KBM-7 (cell line): ENCODE measurements around the gene AIF1.

Experiments used
- DNase-seq: peaks from one replicate; pipeline ENCODE4 v3.0.0-alpha.2; 2015
- in situ Hi-C: fragments of 300-500 bp; cut with MboI; formaldehyde crosslinking; loops from 2 replicates; pipeline ENCODE4 v1.14.3; 2020; ENCODE audit warnings: low sequenced_read_pairs, low pct_unique_long_range_greater_than_20kb, mixed read lengths

AIF1 gene

DNA sequence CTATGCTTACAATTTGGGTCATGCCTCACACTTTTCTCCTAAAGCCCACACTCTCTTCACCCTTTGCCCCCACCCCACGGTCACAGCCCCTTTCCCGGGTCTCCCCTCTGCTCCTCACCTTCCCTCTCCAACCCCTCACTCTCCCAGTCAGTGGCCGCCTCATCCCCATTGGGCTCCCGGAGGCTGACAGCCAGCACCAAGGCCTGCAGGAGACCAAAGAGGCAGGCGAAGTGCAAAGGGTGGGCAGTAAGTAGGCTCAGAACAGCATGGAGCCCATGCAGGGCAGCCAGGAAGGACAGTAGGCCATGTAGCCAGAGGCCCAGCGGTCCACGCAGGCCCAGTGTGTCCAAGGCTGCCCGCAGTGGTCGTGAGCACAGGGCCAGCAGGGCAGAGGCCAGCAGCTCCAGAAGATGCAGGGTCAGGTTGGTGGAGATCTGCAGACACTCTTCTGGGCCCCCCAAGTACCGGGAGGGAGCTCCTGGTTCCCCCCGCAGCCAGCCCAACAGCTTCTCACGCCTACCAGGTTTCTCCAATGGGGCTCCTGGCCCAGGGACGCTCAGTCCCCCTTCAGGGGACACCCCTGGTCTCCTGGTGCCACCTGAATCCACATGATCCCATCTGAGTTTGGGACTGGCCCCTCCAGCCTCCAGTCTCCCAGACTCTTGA is 44.1 kb downstream of the AIF1 start:
- no peak for DNase-seq
- in situ Hi-C loops = no loop called here

DNA sequence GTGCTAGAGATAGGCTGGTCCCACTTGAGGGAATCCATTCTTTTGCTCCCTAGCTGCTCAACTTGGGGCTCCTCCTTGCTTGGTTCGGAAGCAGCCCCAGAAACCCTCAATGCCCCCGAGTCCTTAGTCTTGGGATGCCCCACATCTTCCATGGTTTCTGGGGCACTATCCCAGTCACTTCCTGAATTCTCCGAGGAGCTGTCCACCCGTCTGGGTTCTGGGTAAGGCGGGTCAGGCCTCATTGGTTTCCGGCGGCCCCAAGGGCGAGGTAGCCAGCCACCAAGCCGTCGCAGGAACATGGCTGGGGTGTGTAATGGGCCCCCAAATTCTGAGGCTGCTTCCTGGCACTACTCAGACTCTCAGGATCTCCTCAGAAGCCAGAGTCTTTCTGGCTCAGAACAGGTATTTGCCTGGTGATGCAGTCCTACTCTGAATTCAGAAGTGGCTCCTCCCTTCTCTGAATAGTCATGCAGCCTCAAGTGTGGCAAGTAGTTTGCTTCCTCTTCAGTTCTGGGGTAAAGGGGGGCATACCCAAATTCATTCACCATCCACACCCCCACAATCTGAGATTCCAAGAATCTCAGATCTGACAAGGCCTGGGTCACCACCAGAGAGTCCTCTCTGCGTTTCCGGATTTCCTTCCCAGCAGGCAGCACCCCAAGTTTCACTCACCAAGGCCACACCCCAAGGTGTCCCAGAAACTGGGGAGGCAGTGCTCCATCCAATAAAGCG is 44.8 kb downstream of the AIF1 start:
- in situ Hi-C loops = no loop called here
- peak; percentile 36 for DNase-seq

DNA sequence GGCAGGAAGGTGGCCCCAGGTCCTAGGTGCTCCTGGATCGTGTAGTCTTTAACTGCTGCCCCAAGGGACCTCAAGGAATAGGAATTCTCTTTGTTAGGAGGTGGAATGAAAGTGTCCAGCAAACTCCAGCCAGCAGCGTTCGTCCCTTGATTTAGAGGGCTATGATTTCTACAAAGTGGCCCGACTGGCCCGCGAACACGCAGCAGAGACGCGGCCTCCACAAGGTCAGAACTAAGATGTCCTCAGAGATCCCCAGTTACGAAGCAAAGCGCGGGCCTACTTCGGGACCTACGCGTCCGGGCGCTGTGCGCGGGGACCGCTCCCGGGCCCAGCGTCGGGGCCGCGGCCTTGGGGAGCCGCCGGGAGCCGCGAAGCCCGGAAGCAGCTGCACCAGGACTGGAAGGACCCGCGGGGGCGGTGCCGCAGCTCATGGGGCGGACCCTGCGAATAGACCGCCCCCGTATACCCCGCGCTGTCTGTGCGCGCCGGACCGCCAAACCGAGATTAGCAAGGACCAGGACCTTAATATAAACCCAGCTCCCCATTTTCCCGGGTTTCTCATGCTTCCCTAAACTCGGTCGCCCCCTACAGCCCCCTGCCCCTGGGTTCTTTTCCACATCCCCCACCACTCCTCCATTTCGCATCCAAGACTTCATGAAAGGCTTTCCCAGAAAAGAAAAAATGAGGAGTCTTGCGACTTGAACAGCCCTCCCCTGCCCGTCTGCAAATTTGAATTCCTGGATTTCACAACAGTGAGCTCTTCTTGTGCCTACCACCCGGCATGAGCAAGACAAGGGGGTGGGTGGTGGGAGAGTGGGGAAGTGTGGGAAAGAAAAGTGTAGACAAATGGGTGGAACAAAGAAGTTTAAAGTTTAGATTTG is 45.6 kb downstream of the AIF1 start, which contains the start of gene C6orf47:
C6orf47 (minus strand) TSS at position 398 of the 881 bp plus-strand sequence. CDS start 831 bp downstream, outside the sequence.
- in situ Hi-C loops = no loop called here
- DNase-seq = peak; percentile 83

DNA sequence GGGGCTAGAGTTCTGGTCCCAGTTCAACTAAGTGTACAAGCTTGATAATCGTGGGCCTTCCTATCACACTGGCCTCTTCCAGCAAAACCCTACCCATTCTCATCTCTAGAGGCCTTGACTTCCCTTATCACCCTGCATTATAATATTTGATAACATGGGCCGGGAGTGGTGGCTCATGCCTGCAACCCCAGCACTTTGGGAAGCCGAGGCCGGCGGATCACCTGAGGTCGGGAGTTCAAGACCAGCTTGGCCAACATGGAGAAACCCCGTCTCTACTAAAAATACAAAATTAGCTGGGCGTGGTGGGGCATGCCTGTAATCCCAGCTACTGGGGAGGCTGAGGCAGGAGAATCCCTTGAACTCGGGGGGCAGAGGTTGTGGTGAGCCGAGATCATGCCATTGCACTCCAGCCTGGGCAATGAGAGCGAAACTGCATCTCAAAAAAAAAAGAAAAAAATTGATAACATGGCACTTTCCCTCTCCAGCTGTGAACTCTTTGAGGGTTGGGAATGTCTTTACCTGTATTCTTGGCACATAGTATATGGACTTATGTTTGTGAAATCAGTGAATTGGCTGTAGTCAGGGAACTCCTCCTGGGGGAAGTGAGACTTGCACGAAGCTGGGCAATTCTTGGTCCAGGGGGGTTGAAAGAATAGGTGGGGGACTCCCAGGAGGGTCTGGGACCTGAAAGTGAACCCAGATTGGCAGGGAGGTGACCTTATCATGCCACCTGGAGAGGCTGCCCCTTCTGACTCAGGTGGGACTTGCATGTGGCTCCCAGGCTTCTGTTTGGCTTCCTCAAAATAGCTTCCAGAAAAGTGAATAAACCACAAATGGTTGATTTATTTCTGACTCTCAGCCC is 46.5 kb downstream of the AIF1 start:
- in situ Hi-C loops = no loop called here
- no peak for DNase-seq

DNA sequence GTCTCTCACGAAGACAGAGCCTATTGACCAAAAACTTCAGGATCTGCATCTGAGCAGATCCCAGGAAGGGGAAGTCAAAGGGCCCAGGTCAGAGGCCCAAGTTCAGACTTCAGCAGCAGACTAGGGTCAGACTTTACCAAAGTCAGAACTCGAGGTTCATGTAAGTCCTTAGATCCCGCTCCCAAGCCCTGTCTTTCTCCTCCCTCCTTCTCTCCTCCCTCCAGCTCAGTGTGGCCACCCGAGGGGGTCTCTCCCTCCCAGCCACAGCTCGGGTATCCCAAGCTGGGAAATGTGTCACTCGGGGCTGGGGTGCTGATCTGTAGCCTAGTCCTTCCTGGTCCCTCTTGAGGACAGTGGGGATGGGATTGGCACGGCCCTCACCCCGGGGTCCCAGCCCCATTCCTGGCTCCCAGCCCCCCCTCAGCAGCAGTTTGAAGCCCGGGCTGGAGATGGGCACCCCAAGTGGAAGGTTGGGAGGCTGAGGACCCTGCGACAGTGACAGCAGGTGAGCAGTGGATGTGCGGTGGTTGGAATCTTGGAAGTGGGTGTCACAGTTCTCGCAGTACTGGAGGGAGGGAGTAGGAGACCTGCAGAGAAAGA is 47.2 kb downstream of the AIF1 start:
- DNase-seq = no peak
- in situ Hi-C loops = no loop called here

DNA sequence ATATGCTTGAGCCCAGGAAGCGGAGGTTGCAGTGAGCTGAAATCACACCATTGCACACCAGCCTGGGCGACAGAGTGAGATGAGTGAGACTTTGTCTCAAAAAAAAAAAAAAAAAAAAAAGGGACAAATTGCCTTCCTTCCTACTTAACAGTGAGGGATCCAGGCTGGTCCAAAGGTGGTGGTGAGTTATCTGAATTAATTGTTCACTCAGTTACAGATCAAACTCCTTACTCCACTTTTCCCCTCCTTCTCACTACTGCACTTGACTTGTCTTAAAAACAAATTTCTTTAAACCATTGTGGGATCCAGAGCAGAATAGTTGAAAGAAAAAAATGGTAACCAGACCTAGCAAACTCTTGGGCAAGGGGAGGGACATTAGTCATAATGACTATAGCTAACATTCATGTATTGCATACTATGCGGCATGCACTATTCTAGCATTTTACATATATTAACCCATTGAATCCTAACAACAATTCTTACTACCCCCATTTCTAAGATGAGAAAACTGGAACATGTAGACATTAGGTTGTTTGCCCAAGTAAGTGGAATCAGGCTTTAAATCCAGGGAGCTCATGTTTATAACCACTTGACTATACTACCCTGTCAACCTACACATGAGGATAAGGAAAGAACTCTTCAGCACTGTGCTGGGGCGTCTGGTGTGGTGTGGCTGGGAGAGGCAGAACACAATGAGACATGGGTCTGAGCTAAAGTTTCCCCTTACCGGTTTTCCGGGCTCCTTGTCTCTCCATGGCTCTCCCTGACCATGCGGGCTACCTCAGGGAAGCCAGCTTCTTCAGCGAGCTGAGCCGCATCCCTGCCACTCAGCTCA is 48.3 kb downstream of the AIF1 start:
- DNase-seq = no peak
- in situ Hi-C loops = no loop called here

DNA sequence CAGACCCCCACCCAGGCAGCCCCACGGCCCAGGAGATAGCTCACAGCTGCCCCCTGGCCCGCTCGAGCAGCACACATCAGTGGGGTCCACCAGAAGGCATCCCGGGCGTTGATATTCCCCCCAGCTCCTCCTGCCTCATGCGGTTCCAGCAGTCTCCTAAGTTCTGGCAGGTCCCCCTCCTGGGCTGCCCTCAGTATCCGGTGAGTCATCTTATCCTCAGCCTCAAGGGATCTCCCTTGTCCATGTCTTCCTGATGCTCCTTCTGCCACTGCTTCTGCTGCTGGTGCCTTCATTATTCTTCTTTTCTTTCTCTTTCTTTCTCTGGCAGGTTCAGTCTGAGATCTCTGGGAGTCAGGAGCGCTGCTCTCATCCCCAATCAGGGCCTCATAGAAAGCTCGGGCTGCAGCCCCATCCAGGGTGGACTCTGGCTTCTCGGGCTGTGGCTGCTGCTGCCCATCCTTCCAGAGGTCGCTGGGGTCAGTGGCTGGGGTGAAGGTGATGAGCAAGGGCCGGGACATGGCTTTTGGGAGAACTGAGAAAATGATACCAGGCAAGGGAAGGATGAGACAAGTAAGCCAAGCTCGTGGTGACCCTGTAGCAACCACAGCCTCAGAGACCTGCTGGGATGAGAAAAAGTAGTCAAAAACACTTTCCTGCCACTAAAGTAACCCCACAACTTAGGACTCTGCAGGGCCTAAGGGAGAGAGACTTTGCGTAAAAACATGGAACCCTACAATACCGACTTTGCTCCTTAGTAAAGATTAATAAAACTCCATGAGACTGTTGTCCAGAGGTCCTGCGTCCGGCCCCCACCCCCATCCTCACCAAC is 49.1 kb downstream of the AIF1 start:
- DNase-seq = no peak
- in situ Hi-C loops = no loop called here

DNA sequence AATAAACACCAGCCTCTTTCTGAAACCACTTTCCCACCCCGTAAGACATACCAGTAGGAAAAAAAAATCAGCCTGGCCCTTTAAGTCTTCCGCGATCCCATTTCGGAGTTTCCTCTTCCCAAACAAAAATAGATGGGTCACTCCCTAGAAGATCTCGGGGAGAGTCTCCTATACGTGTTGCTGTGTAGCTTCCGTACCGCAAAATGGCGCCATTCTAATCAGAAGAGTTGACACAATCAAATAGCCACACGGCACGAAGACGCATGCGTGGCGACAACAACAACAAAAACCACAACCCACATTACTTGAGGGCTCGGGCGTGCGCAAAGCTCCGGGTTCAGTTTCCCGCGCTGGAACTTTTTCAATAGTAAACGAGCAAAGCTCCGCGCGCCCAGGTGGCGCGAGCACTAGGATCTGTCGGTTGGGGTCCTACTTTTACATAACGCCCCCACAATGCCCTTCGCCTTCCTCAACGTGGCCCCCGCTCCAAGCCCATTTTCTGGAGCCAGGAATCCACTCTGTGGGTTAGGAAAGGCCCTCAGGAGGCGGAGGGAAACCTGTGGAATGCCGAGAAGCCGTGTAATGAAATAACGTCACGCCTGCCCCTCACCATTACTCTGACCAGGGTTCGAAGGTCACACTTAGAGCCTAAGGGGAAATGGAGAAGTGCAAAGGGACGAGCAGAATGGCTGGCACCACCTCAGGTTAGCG is 49.9 kb downstream of the AIF1 start, which contains the start of gene GPANK1:
GPANK1 (minus strand) TSS at position 208 of the 711 bp plus-strand sequence. CDS start 519 bp downstream, outside the sequence.
- in situ Hi-C loops = no loop called here
- DNase-seq = peak; percentile 91

DNA sequence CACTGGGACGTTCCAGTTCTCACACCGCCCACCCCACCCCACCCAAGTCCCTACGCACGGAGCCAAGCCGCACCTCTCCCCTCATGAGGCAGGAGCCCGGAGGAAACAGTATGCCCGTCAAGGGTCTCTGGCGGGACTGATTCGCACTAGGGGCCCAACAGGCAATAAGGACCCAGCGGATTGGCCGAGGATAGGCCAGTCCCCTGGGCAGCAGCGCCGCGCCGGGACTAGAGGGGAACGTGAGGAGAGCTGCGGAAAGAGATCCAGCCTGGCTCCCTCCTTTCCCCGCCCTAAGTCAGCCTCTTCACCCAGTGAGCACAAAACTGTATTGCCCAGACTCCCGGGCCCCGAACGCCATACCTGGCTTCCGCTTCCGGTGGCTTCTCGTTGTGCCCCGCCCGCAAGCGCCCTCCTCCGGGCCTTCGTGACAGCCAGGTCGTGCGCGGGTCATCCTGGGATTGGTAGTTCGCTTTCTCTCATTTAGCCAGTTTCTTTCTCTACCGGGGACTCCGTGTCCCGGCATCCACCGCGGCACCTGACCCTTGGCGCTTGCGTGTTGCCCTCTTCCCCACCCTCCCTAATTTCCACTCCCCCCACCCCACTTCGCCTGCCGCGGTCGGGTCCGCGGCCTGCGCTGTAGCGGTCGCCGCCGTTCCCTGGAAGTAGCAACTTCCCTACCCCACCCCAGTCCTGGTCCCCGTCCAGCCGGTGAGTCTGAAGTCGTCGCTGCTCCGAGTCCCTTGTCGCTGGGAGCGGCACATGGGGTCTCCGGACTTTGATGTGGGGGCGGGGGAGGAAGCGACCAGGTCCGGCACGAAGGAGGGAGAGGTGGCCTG is 50.7 kb downstream of the AIF1 start, which contains the start of gene CSNK2B:
CSNK2B (plus strand) TSS at position 580 of the 836 bp plus-strand sequence. CDS start 752 bp downstream, outside the sequence.
- in situ Hi-C loops = no loop called here
- peak; percentile 99 for DNase-seq

DNA sequence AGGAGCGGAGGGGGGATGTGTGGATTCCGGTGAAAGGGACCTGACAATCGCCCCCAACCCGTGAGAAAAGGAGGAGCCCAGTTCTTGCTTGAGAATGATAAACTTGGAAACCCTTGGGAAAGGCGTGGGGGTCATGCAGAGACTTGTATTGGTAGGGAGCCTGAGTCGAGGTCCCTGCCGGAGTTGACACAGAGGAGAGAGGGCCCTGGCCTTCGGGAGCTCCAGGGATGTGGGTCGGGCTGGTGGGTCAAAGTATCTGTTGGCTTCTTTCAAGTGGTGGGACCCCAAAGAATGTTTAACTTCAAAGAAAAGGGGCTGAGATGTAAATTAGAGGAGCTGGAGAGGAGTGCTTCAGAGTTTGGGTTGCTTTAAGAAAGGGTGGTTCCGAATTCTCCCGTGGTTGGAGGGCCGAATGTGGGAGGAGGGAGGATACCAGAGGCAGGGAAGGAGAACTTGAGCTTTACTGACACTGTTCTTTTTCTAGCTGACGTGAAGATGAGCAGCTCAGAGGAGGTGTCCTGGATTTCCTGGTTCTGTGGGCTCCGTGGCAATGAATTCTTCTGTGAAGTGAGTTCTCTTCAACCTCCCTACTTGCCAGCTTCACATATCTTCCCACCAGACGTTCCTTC is 51.4 kb downstream of the AIF1 start:
- in situ Hi-C loops = no loop called here
- DNase-seq = no peak
